ENCODE data around the gene SINHCAF.

DNA sequence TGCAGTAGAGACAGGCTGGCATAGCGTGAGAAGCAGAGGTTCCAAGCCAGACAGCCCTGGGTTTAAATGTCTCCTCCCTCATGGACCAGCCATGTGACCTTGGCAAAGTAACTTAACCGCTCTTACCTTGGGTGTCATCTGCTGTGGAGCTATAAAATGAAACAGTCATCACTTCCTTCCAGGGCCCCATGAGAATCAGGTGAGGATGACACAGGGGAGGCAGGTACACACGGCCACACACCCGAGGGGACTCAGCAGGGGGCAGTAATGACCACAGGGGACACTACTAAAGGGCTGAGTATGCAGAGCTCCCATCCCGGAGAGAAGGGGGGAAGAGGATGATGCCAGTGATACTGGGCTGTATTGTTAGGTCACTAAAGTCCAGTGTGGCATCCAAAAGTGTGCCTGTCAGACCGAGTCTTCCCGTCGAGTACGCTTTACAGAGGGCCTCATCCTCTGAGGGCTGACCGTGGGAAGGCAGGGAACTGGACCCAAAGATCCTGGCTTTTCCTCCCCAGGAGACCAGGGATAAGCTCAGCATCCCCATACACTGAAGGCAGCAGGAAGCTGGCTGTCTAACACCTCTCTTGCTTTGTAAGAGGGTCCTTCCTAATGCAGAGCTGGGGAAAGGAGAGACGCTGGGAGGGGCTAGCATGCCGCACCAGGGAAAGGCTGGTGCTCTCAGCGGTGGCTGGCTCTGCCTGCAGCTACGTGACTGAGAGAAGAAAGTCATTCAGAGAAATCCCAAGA lies 94.2 kb downstream of the SINHCAF start:
- TF ChIP-seq, protein P1, sequence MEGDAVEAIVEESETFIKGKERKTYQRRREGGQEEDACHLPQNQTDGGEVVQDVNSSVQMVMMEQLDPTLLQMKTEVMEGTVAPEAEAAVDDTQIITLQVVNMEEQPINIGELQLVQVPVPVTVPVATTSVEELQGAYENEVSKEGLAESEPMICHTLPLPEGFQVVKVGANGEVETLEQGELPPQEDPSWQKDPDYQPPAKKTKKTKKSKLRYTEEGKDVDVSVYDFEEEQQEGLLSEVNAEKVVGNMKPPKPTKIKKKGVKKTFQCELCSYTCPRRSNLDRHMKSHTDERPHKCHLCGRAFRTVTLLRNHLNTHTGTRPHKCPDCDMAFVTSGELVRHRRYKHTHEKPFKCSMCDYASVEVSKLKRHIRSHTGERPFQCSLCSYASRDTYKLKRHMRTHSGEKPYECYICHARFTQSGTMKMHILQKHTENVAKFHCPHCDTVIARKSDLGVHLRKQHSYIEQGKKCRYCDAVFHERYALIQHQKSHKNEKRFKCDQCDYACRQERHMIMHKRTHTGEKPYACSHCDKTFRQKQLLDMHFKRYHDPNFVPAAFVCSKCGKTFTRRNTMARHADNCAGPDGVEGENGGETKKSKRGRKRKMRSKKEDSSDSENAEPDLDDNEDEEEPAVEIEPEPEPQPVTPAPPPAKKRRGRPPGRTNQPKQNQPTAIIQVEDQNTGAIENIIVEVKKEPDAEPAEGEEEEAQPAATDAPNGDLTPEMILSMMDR (IDR thresholded peaks at IDR 0.05; ENCODE audit: insufficient read depth, low read depth, low read length): no peak
- no peak for TF ChIP-seq EZH2 (IDR thresholded peaks at IDR 0.05; ENCODE audit: insufficient read depth, low read length)

Measured in astrocyte (in vitro differentiated cells and primary cell).